Measurements from ENCODE around the gene FTO.

Gene FTO

DNA sequence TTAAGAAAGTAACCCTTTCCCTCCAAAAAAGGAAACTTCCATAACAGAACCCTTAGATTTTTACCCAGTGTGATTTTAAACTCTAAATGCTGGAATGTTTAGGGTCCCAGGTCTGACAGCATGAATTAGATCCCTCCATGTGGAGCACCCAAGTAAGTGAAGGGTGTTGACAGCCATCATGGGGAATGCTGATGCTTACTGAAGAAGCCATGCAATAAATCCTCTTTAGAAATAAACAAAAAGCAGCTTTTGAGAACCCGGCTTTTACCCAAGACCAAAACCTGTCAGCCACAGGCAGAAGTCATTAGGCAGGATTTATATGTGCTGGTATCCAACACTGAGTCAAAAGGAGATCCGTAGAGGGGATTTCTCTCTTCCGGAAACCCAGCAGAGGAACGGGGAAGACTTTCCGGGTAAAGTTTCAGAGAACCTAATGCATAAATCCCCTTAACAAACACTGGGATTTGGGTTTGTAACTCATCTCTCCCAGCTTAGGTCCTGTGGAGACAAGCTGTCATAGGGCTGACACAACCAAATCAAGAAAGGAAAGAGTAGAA, 295.1 kb downstream of the FTO start:
- H3K27me3 ChIP-seq (ENCODE audit: low read depth, low read length) = no peaks in the 10 kb centered on the region
- no peaks in the 10 kb centered on the region for H3K4me1 ChIP-seq (ENCODE audit: control insufficient read depth in 1 of 2, insufficient read depth in 2 of 2, low read length in 2 of 2)
- no peak overlapping the region for H3K4me3 ChIP-seq (ENCODE audit: low read depth in 1 of 2, low read length in 2 of 2)
- no peaks in the 10 kb centered on the region for H3K9me3 ChIP-seq (ENCODE audit: control insufficient read depth in 1 of 2, low read length in 2 of 2)
- H3K27ac ChIP-seq (ENCODE audit: low read length) = no peak overlapping the region
- H3K36me3 ChIP-seq (ENCODE audit: control insufficient read depth in 1 of 2, insufficient read depth in 2 of 2, low read length in 2 of 2) = peaks cover 0 to 5% of the 10 kb centered on the region in 2 donors

DNA sequence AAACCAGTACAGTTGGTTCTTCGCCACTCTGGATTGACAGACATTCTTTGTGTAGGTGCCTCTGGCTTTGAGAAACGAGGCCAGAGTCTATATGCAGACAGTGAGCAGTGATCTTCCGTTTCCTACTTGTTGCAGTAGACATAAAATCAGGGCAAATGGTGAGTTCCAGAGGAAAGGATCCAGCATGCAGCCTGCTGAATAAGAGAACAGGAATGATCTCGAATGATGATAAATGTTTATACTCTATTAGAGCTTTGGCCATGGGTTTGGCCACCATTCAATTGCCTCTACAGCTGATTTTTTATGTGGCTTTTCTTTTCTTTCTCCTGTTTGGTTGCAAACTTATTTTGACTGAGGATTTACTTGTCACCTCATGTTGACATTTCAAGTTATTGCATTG, 295.9 kb downstream of the FTO start:
- Histone ChIP-seq H3K27me3 (ENCODE audit: low read depth, low read length) (no peaks in the 10 kb centered on the region), H3K27ac (ENCODE audit: low read length) (no peak overlapping the region), H3K9me3 (ENCODE audit: control insufficient read depth in 1 of 2, low read length in 2 of 2) (no peaks in the 10 kb centered on the region), H3K4me3 (ENCODE audit: low read depth in 1 of 2, low read length in 2 of 2) (no peak overlapping the region), H3K4me1 (ENCODE audit: control insufficient read depth in 1 of 2, insufficient read depth in 2 of 2, low read length in 2 of 2) (no peaks in the 10 kb centered on the region), H3K36me3 (ENCODE audit: control insufficient read depth in 1 of 2, insufficient read depth in 2 of 2, low read length in 2 of 2) (peaks cover 0 to 5% of the 10 kb centered on the region in 2 donors)

DNA sequence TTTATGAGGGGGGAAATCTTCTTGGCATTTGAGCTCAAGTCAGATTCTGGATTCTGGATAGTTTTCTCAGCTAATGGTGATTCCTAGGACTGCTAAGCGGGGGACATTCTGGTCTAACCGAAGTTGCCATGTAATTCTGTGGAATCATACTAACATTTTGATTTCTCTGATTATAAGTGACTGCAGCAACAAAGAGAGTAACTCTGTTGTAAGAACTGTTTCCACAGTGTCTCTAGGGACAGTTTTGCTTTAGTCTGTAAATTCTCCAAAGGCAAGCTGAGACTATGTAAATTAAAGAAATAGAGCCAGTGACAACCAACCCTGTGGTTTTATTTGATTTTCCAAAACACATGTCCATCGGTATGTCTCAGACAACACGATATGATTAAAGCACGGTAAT, 296.4 kb downstream of the FTO start:
- no peaks in the 10 kb centered on the region for H3K4me1 ChIP-seq (ENCODE audit: control insufficient read depth in 1 of 2, insufficient read depth in 2 of 2, low read length in 2 of 2)
- no peak overlapping the region for H3K27ac ChIP-seq (ENCODE audit: low read length)
- H3K27me3 ChIP-seq (ENCODE audit: low read depth, low read length) = no peaks in the 10 kb centered on the region
- H3K4me3 ChIP-seq (ENCODE audit: low read depth in 1 of 2, low read length in 2 of 2) = no peak overlapping the region
- H3K9me3 ChIP-seq (ENCODE audit: control insufficient read depth in 1 of 2, low read length in 2 of 2) = no peaks in the 10 kb centered on the region
- H3K36me3 ChIP-seq (ENCODE audit: control insufficient read depth in 1 of 2, insufficient read depth in 2 of 2, low read length in 2 of 2) = peaks cover 0 to 5% of the 10 kb centered on the region in 2 donors

DNA sequence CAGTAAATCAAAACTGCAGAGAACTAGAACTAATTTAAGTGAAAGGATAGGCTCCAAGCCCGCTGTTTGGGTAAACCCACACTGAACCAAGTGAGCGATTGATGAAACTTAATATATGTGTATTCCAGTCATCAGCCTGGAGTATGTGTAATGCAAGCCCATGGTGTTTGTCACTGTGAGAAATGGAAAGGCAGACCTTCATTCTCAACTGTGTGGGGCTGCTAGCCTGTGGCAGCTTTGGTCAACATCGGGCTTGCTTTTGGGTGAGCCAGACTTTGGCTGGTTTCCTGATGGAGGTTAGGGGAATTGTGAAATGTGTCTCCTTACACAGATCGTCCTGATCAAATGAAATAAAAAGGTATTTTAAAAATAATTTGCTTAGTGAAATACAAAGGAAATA, 302.7 kb downstream of the FTO start:
- Histone ChIP-seq H3K4me1 (ENCODE audit: control insufficient read depth in 1 of 2, insufficient read depth in 2 of 2, low read length in 2 of 2) (no peaks in the 10 kb centered on the region), H3K4me3 (ENCODE audit: low read depth in 1 of 2, low read length in 2 of 2) (no peak overlapping the region), H3K36me3 (ENCODE audit: control insufficient read depth in 1 of 2, insufficient read depth in 2 of 2, low read length in 2 of 2) (no peaks in the 10 kb centered on the region), H3K9me3 (ENCODE audit: control insufficient read depth in 1 of 2, low read length in 2 of 2) (no peaks in the 10 kb centered on the region), H3K27ac (ENCODE audit: low read length) (no peak overlapping the region), H3K27me3 (ENCODE audit: low read depth, low read length) (no peaks in the 10 kb centered on the region)

DNA sequence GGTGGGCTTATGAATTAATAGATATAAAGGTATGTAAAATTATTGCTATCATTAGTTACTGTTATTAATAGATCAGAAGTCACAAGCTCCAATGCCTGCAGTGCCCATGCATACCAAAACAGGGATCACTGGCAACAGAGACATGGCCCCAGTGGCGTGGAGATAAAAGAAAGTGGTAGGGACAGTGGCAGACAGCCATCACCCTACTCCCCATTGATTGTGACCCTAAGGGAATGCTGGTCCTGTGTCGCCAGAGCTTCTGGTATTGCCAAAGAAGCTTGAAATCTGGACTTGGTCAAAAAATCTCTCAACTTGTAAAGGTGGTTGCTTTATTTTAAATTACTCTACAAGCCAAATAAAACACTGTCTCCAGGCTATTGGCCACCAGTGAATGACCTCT, 303.5 kb downstream of the FTO start:
- H3K9me3 ChIP-seq (ENCODE audit: control insufficient read depth in 1 of 2, low read length in 2 of 2) = peaks cover 0 to 6% of the 10 kb centered on the region in 2 donors

DNA sequence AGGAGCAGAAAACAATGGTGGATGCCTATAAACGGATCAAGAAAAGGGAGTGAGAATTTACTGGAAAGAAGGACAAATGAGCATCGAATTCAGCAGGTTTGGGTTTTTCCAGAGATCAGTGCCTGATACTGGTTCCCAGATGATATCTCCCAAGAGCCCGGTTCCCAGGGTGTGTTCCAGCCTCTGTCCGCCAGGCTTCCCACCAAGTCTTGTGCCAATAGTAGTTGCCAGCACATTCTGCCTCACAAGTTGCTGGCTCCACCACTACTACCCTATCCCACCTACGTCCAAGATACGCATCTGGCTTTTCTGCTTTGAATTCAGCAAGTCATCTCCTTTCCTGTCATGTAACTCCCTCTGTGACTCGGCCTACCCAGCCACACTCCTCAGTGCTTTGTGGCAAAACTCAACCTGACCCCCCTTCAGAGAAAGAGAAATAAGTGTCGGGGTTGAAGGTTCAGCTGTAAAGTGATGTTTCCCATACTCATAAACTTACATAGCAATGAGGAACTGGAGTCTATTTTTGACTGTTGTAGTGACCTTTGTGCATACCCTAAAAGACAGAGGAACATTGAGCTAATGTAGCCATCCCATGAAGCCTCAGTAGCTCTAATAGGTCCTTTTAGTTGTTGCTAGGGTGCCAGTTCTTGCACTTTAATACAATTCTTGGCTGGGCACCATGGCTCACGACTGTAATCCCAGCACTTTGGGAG, 305.7 kb downstream of the FTO start:
- Histone ChIP-seq H3K27ac (ENCODE audit: low read length) (no peak overlapping the region), H3K27me3 (ENCODE audit: low read depth, low read length) (no peaks in the 10 kb centered on the region), H3K36me3 (ENCODE audit: control insufficient read depth in 1 of 2, insufficient read depth in 2 of 2, low read length in 2 of 2) (peaks cover 0 to 10% of the 10 kb centered on the region in 2 donors), H3K9me3 (ENCODE audit: control insufficient read depth in 1 of 2, low read length in 2 of 2) (peaks cover 0 to 10% of the 10 kb centered on the region in 2 donors), H3K4me1 (ENCODE audit: control insufficient read depth in 1 of 2, insufficient read depth in 2 of 2, low read length in 2 of 2) (no peaks in the 10 kb centered on the region), H3K4me3 (ENCODE audit: low read depth in 1 of 2, low read length in 2 of 2) (no peak overlapping the region)

More for the DNA sequence above, 303.5 kb downstream of the FTO start:
- peaks cover 0 to 5% of the 10 kb centered on the region in 2 donors for H3K36me3 ChIP-seq (ENCODE audit: control insufficient read depth in 1 of 2, insufficient read depth in 2 of 2, low read length in 2 of 2)
- H3K27ac ChIP-seq (ENCODE audit: low read length) = no peak overlapping the region
- no peak overlapping the region for H3K4me3 ChIP-seq (ENCODE audit: low read depth in 1 of 2, low read length in 2 of 2)
- no peaks in the 10 kb centered on the region for H3K4me1 ChIP-seq (ENCODE audit: control insufficient read depth in 1 of 2, insufficient read depth in 2 of 2, low read length in 2 of 2)
- no peaks in the 10 kb centered on the region for H3K27me3 ChIP-seq (ENCODE audit: low read depth, low read length)

DNA sequence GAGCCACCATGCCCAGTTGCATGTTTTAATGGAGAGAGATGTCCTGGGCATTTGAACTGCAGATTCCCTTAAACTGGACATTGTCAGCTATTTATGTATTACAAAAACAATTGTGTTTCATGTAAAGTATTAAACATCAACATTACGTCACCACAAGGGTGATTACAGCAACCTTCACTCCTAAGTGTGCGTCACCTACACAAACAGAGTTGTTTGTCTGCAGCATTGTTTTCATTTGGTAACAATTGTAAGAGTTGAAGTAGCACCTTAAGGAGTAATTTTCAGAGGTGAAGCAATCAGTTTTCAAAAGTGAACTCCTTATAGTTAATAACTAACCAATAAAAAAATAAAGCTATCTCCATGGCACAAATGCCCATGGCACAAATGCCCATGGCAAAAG, 311.2 kb downstream of the FTO start:
- no peak overlapping the region for H3K27ac ChIP-seq (ENCODE audit: low read length)
- H3K27me3 ChIP-seq (ENCODE audit: low read depth, low read length) = no peaks in the 10 kb centered on the region
- H3K9me3 ChIP-seq (ENCODE audit: control insufficient read depth in 1 of 2, low read length in 2 of 2) = peaks cover 0 to 10% of the 10 kb centered on the region in 2 donors
- no peak overlapping the region for H3K4me3 ChIP-seq (ENCODE audit: low read depth in 1 of 2, low read length in 2 of 2)
- H3K4me1 ChIP-seq (ENCODE audit: control insufficient read depth in 1 of 2, insufficient read depth in 2 of 2, low read length in 2 of 2) = no peaks in the 10 kb centered on the region
- H3K36me3 ChIP-seq (ENCODE audit: control insufficient read depth in 1 of 2, insufficient read depth in 2 of 2, low read length in 2 of 2) = peaks cover 0 to 13% of the 10 kb centered on the region in 2 donors

DNA sequence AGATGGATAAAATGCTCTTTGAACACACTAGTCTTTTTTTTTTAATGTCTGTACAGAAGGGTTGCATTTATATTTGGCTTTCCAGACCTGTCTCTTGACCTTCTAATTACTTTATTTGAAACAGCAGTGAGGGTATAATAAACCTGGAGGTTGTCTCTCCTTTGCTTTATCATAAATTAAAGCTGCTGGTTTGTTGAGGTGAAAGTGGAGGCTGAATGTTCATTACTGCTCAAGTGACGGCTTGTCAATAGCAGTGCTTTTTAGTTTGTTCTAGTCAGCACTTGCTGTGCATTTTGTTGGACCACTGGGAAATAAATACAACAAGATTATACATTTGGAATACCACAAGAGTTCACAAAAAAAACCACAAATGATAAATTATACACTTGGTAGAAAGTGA, 318.4 kb downstream of the FTO start:
- H3K4me3 ChIP-seq (ENCODE audit: low read depth in 1 of 2, low read length in 2 of 2) = no peak overlapping the region
- H3K9me3 ChIP-seq (ENCODE audit: control insufficient read depth in 1 of 2, low read length in 2 of 2) = no peaks in the 10 kb centered on the region
- H3K27me3 ChIP-seq (ENCODE audit: low read depth, low read length) = no peaks in the 10 kb centered on the region
- H3K36me3 ChIP-seq (ENCODE audit: control insufficient read depth in 1 of 2, insufficient read depth in 2 of 2, low read length in 2 of 2) = no peaks in the 10 kb centered on the region
- H3K4me1 ChIP-seq (ENCODE audit: control insufficient read depth in 1 of 2, insufficient read depth in 2 of 2, low read length in 2 of 2) = no peaks in the 10 kb centered on the region
- no peak overlapping the region for H3K27ac ChIP-seq (ENCODE audit: low read length)

DNA sequence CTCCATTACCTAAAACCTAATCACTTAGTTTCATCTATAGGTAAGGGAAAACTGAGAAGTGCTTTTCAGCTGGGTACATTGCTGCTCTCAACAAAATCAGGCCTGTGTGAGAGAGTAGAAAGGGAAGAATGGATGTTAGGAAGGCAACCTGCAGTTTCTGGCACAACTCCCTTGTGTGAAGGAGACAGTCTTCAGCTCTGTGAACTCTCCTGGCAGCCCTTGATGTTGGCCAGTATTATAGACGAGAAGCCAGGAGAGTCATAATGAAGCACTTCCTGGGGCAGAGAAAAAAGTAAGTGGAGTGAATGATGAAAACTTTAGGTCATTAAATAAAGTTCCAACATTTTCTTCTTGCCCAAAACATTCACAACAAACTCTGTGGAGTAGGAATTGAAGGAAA, 322.5 kb downstream of the FTO start:
- no peak overlapping the region for H3K27ac ChIP-seq (ENCODE audit: low read length)
- H3K36me3 ChIP-seq (ENCODE audit: control insufficient read depth in 1 of 2, insufficient read depth in 2 of 2, low read length in 2 of 2) = peaks cover 0 to 6% of the 10 kb centered on the region in 2 donors
- H3K27me3 ChIP-seq (ENCODE audit: low read depth, low read length) = no peaks in the 10 kb centered on the region
- H3K9me3 ChIP-seq (ENCODE audit: control insufficient read depth in 1 of 2, low read length in 2 of 2) = peaks cover 5 to 13% of the 10 kb centered on the region in 2 donors
- H3K4me3 ChIP-seq (ENCODE audit: low read depth in 1 of 2, low read length in 2 of 2) = no peak overlapping the region
- no peaks in the 10 kb centered on the region for H3K4me1 ChIP-seq (ENCODE audit: control insufficient read depth in 1 of 2, insufficient read depth in 2 of 2, low read length in 2 of 2)

DNA sequence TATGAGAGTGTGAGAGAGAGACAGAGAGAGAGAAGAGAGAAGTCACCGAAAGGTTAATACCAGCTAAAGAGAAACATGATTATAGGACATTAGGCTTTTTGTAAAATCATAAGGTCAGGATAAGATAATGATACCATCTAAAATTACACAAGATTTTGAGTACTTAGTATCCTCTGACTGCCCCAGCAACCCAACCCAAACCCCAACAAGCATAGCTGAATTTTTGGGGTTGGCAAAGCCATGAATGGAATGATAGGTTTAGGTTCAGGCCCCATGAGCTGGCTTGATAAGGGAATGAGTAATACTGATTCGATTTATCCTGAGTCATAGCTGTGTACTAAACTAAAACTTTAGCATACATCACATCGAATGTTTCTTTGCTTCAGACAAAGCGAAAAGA, 323.1 kb downstream of the FTO start:
- Histone ChIP-seq H3K9me3 (ENCODE audit: control insufficient read depth in 1 of 2, low read length in 2 of 2) (peaks cover 6 to 14% of the 10 kb centered on the region in 2 donors), H3K27me3 (ENCODE audit: low read depth, low read length) (no peaks in the 10 kb centered on the region), H3K4me1 (ENCODE audit: control insufficient read depth in 1 of 2, insufficient read depth in 2 of 2, low read length in 2 of 2) (no peaks in the 10 kb centered on the region), H3K36me3 (ENCODE audit: control insufficient read depth in 1 of 2, insufficient read depth in 2 of 2, low read length in 2 of 2) (peaks cover 0 to 6% of the 10 kb centered on the region in 2 donors), H3K4me3 (ENCODE audit: low read depth in 1 of 2, low read length in 2 of 2) (no peak overlapping the region), H3K27ac (ENCODE audit: low read length) (no peak overlapping the region)

DNA sequence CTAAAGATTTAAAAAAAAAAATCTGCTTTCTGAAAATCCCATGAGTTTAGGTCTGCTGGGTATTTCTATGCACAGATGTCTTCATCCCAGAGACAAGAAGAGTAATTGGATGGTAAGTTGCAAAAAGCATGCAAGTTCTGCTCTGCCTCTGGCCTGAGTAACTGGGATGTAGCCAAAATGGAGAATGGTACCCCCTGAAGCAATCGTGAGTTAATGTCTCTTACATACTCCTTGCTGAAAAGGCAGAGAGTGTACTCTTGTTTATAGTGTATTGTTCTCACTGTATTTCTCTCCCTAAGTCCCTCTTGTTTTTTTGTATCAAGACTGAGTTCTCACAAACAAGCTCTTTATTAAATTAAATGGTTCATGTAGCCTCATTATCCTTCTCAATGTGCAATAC, 323.6 kb downstream of the FTO start:
- H3K27me3 ChIP-seq (ENCODE audit: low read depth, low read length) = no peaks in the 10 kb centered on the region
- H3K4me3 ChIP-seq (ENCODE audit: low read depth in 1 of 2, low read length in 2 of 2) = no peak overlapping the region
- peaks cover 6 to 14% of the 10 kb centered on the region in 2 donors for H3K9me3 ChIP-seq (ENCODE audit: control insufficient read depth in 1 of 2, low read length in 2 of 2)
- H3K36me3 ChIP-seq (ENCODE audit: control insufficient read depth in 1 of 2, insufficient read depth in 2 of 2, low read length in 2 of 2) = peaks cover 0 to 6% of the 10 kb centered on the region in 2 donors
- no peaks in the 10 kb centered on the region for H3K4me1 ChIP-seq (ENCODE audit: control insufficient read depth in 1 of 2, insufficient read depth in 2 of 2, low read length in 2 of 2)
- no peak overlapping the region for H3K27ac ChIP-seq (ENCODE audit: low read length)

DNA sequence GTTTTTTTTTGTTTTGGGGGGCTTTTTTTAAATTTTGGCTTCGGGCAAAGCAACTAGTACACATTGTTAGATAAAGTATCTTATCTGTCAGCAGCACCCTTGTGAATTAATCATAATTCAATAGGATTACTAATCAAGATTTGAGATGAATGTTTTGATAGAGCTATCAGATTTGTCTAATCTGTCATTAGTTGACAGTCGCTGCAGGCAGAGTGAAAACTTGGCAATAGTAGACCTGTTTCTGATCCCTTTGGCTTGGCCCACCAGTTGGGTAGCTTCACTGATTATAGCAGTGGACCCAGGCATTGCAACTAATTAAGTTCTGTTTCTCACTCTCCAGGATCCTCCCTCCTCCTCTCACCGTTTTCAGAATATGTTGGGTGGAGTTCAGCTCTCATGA, 324.0 kb downstream of the FTO start:
- Histone ChIP-seq H3K4me1 (ENCODE audit: control insufficient read depth in 1 of 2, insufficient read depth in 2 of 2, low read length in 2 of 2) (no peaks in the 10 kb centered on the region), H3K27me3 (ENCODE audit: low read depth, low read length) (no peaks in the 10 kb centered on the region), H3K4me3 (ENCODE audit: low read depth in 1 of 2, low read length in 2 of 2) (no peak overlapping the region), H3K9me3 (ENCODE audit: control insufficient read depth in 1 of 2, low read length in 2 of 2) (peaks cover 6 to 14% of the 10 kb centered on the region in 2 donors), H3K27ac (ENCODE audit: low read length) (no peak overlapping the region), H3K36me3 (ENCODE audit: control insufficient read depth in 1 of 2, insufficient read depth in 2 of 2, low read length in 2 of 2) (peaks cover 0 to 6% of the 10 kb centered on the region in 2 donors)

Measured in muscle layer of duodenum (tissue), 2 donors.